ACHN (cell line): ENCODE results near the gene RBFOX1.

Source experiments
- DNase-seq: peaks from one replicate; pipeline ENCODE4 v3.0.0-alpha.2; 2015
- in situ Hi-C: cut with HindIII; loops from 2 replicates; pipeline ENCODE4 v1.10.0; 2017; ENCODE audit warnings: low sequenced_read_pairs, low pct_ligation_motif_present, low pct_unique_long_range_greater_than_20kb

Gene RBFOX1

GRCh38 chr16:7534749-7535148, 202.1 kb downstream of the RBFOX1 start:
- in situ Hi-C loops = no loop called here
- no peak for DNase-seq

- in situ Hi-C loops = no loop called here
- no peak for DNase-seq
Observed at GRCh38 chr16:7541026-7541425, 208.4 kb downstream of the RBFOX1 start.

GRCh38 chr16:7545251-7545650, 212.6 kb downstream of the RBFOX1 start:
- in situ Hi-C loops = no loop called here
- DNase-seq = no peak

GRCh38 chr16:7546948-7547347, 214.3 kb downstream of the RBFOX1 start:
- in situ Hi-C loops = no loop called here
- DNase-seq = no peak

- in situ Hi-C loops = no loop called here
- no peak for DNase-seq
Observed at GRCh38 chr16:7547736-7548135, 215.1 kb downstream of the RBFOX1 start.

- in situ Hi-C loops = no loop called here
- no peak for DNase-seq
Observed at GRCh38 chr16:7548796-7549318, 216.2 kb downstream of the RBFOX1 start.

GRCh38 chr16:7550096-7550495, 217.5 kb downstream of the RBFOX1 start:
- in situ Hi-C loops = no loop called here
- DNase-seq = no peak

GRCh38 chr16:7555459-7555858, 222.8 kb downstream of the RBFOX1 start:
- DNase-seq = no peak
- in situ Hi-C loops = no loop called here

GRCh38 chr16:7561908-7562405, 229.3 kb downstream of the RBFOX1 start:
- in situ Hi-C loops = no loop called here
- no peak for DNase-seq

GRCh38 chr16:7566360-7566759, 233.7 kb downstream of the RBFOX1 start:
- DNase-seq = no peak
- in situ Hi-C loops = no loop called here

- no peak for DNase-seq
- in situ Hi-C loops = no loop called here
Observed at GRCh38 chr16:7571366-7571765, 238.7 kb downstream of the RBFOX1 start.

- in situ Hi-C loops = no loop called here
- no peak for DNase-seq
Observed at GRCh38 chr16:7577588-7577987, 244.9 kb downstream of the RBFOX1 start.

GRCh38 chr16:7579454-7579853, 246.8 kb downstream of the RBFOX1 start:
- no peak for DNase-seq
- in situ Hi-C loops = no loop called here

GRCh38 chr16:7581175-7581574, 248.5 kb downstream of the RBFOX1 start:
- no peak for DNase-seq
- in situ Hi-C loops = no loop called here

- in situ Hi-C loops = no loop called here
- DNase-seq = no peak
Observed at GRCh38 chr16:7583396-7583795, 250.8 kb downstream of the RBFOX1 start.

GRCh38 chr16:7584561-7584960, 251.9 kb downstream of the RBFOX1 start:
- in situ Hi-C loops = no loop called here
- DNase-seq = no peak

- DNase-seq = no peak
- in situ Hi-C loops = no loop called here
Observed at GRCh38 chr16:7585705-7586104, 253.1 kb downstream of the RBFOX1 start.

GRCh38 chr16:7590934-7591333, 258.3 kb downstream of the RBFOX1 start:
- in situ Hi-C loops = no loop called here
- DNase-seq = no peak

GRCh38 chr16:7596308-7596707, 263.7 kb downstream of the RBFOX1 start:
- in situ Hi-C loops = no loop called here
- no peak for DNase-seq

GRCh38 chr16:7597677-7598076, 265.0 kb downstream of the RBFOX1 start:
- DNase-seq = peak; percentile 4
- in situ Hi-C loops = no loop called here

- no peak for DNase-seq
- in situ Hi-C loops = no loop called here
Observed at GRCh38 chr16:7601100-7601499, 268.5 kb downstream of the RBFOX1 start.
